Measurements from ENCODE around the gene FNDC1.
"Not testable (repeated sequence)": the region's sequence is repeated elsewhere in the genome, so short reads cannot be mapped to it uniquely, and the experiment has no call there.

Gene FNDC1

DNA sequence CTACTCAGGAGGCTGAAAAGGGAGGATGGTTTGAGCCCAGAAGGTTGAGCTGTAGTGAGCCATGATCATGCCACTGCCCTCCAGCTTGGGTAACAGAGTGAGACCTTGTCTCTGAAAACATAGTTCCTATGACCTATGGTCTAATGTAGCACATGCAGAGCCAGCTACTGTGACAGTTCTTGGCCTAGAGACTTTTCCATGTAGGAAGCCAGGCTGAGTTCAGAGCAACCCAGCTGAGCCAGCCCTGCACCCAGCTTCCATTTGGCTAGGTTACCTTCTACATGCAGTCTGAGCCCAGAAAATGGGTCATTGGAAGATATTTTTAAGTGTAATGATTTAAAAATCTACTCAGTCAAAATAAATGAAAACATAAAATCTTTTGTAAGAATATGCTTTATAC lies 92.8 kb downstream of the FNDC1 start:
- DNase-seq: no peak

DNA sequence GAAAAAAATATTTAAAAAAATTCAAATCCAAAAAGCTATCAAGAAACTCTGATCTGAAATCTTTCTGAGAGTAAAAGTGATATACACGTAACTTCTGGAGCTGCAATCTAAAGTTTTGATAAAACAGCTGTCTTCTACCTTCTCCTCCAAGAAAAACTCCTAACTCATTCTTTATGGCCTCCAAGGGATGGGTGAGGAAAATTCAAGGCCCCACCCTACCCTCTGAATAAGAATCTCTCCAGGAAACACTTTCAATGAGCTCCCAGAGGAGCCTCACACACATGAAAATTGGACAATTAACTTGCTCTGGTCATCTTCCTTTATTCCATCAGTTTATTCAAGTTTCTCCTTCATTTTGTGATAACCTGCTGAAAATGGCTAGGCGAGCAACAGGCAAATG lies 93.4 kb downstream of the FNDC1 start:
- no peak for DNase-seq

GRCh38 chr6:159267165-159267564 lies 98.0 kb downstream of the FNDC1 start:
- DNase-seq: no peak

DNA sequence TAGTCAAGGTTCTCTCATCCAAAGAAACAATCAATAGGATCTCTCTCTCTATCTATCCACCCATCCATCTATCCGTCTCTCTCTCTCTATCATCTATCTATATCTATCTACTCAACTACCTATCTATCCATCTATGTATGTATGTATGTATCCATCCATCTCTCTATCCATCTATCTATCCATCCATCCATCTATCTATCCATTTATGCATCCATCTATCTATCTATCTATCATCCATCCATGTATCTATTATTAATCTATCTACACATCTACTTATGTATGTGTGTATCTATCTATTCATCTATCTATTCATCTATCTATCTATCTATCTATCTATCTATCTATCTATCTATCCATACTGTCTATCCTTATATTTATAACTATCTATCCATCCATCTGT lies 99.3 kb downstream of the FNDC1 start:
- DNase-seq: no peak

- DNase-seq: no peak
Measured at GRCh38 chr6:159271257-159271656, 102.1 kb downstream of the FNDC1 start.

DNA sequence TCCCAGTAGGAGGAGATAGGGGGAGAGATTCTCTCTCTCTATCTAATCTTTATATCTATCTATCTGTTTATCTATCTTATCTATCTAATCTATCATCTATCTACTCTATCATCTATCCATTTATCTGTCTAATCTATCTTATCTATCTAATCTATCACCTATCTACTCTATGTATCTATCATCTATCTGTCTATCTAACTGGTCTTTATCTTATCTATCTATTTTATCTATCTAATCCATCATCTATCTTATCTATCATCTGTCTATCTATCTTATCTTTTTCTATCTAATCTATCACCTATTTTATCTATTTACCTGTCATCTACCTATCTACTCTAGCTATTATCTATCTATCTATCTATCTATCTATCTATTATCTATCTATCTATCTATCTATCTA lies 109.4 kb downstream of the FNDC1 start:
- no peak for DNase-seq

- no peak for DNase-seq
Measured at GRCh38 chr6:159279790-159280277, 110.6 kb downstream of the FNDC1 start.

DNA sequence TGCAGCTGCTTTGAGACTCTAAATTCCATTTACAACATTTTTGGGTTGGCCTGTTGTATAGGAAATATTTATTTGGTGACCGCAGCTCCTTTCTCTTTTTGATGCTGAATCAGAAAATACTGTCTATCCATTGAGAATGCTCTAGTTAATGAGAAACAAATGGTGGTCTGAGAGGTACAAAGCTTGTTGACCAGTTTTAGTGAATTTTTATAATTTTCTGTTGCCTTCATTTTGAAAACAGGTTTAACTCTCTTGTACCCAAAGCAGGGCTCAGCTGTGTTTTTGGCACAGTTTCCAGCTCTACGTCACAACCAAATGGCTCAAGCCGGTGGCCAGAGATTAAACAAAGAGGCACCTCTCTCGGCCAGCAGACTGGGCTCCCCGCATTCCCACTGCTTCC lies 113.2 kb downstream of the FNDC1 start:
- DNase-seq: no peak

- not testable (repeated sequence) for DNase-seq
Measured at GRCh38 chr6:159284661-159285060, 115.5 kb downstream of the FNDC1 start.

DNA sequence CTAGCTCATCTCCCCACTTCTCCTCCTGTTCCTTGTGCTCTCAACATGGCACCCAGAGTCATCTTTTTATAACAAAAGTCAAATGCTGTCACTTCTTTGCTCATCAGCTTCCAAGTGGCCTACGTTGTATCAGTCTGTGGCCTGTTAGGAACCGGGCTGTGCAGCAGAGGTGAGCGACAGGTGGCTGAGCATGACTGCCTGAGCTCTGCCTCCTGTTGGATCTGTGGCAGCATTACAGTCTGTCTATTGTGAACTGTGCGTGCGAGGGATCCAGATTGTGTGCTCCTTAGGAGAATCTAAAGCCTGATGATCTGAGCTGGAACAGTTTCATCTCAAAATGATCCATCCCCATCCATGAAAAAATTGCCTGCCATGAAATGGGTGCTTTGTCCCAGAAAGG lies 129.6 kb downstream of the FNDC1 start:
- DNase-seq: no peak

DNA sequence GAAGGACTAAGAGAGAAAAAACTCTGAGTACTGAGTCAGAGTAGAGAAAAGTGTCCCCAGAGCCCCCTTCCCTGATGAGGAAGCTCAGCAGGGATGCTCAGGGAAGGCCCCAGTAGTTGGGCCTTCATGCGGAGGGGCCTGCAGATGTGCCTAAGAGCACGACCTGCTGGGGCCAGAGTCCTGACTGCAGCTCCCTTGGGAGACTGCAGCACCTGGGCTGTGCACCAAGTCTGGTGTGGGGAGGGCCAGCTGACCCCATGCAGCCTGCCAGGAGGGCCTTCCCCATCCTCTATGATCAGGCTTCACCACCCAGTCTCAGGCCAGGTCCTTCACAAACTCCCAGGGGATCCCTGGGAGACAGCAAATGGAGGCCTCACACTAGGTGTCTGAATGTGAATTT lies 130.4 kb downstream of the FNDC1 start:
- DNase-seq: no peak

GRCh38 chr6:159301277-159301676 lies 132.1 kb downstream of the FNDC1 start:
- no peak for DNase-seq

- DNase-seq: no peak
Measured at GRCh38 chr6:159301810-159302593, 132.8 kb downstream of the FNDC1 start.

GRCh38 chr6:159302594-159302992 lies 133.4 kb downstream of the FNDC1 start:
- DNase-seq: no peak

GRCh38 chr6:159303159-159303558 lies 134.0 kb downstream of the FNDC1 start:
- no peak for DNase-seq

GRCh38 chr6:159303784-159304183 lies 134.6 kb downstream of the FNDC1 start:
- DNase-seq: no peak

DNA sequence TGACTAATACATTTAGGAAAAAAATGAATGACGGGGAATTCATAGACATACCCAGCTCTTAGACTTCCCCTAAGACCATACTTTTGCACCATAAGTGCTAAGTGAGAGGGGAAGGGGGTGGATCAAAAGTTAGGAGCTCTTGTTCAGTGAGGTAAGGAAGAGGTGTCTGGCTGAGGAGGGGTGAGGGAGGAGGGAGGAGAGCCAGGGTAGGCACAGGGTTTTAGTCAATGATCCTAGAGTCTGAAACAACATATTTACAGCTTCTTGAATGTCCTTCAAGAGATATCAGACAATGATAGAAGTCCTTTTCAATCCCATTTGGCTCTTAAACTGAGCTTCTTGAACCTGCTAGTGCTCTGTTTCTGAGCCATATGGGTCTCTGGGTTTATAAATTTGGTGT lies 135.4 kb downstream of the FNDC1 start:
- DNase-seq: no peak

DNA sequence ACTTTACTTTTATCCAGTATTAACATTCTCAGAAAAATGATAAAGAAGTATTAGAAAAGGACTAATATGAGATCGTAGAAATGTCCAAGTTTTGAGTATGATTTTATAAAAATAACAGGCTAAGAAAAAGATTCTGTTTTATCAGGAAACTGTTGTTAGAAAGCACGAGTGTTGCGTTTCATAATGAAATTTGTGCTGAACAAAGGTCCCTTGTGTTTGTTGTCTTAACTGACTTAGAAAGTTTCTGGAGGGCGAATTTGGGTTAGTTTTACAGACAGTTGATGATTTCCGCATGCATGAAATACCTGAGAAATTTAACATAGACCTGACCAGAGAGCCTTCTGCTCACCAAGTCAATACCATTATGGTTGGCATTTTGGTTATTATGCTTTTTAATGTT lies 136.0 kb downstream of the FNDC1 start:
- DNase-seq: no peak

- DNase-seq: no peak
Measured at GRCh38 chr6:159305804-159306537, 136.8 kb downstream of the FNDC1 start.

DNA sequence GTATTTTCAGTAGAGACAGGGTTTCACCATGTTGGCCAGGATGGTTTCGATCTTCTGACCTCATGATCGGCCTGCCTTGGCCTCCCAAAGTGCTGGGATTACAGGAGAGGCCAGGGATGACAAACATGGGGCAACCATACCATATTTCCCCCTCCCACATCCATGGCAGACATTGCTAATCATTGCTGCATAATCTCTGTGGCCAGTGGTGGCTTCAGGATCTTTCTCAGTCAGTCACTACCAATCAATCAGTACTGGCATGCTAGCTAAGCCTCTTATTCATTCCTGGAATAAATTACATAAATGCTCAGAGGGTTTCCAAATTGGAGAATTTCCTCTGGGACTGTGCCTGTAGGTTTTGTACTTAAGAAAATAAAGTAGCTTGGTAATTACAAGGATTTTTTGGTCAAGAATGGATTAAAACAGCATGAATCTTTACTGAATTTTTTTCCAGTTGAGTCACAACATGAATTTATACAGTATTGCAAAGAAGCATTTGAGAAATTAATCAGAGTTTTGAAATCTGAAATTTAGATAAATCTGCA lies 138.1 kb downstream of the FNDC1 start:
- no peak for DNase-seq

DNA sequence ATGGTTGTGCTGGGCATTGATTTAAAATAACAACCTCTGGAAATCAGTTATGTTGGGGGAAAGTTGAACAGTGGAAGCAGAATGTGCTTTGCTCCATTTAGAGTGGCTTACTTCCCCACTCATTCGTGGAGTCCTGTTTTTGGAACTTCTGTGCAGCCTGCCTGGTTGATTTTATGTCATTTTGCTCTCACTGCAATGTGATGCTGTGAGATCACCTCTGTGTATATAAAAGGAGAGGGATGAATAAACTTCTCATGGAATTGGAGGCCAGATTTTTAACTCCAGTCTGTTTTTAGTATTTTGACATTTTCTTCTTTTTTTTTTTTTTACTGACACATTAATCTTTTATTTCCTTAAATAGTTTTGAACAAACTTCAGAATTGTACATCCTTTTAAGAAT lies 139.0 kb downstream of the FNDC1 start:
- no peak for DNase-seq

- DNase-seq: no peak
Measured at GRCh38 chr6:159309723-159310122, 140.5 kb downstream of the FNDC1 start.

- no peak for DNase-seq
Measured at GRCh38 chr6:159311618-159312017, 142.4 kb downstream of the FNDC1 start.

DNA sequence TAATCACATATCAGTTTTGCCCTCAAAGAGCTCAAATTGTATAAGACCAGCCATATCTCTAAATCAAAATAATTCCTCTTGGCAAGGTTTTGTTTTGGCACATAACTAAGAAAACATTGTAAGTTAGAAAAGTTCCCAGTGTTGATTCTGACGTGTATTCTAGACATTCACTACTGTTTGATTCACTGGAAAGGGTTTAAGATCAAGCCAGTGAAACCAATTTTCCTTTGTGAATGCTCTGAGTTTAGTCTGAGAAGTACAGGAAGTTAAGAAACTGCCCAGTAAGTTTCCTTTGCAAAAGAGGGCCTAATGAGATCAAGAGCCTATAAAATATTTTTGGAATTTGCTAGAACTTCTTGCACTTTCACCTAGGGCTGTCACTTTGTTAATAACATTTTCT lies 143.0 kb downstream of the FNDC1 start:
- no peak for DNase-seq

All from NCI-H1930 (cell line).